Activated naive CD4-positive, alpha-beta T cell (primary cell): ENCODE results near the gene NFATC1.
A peak's percentile ranks its signal among the peaks of the same experiment; 100 is the strongest.

ENCODE experiments used
- DNase-seq, 4 experiments: peaks; one replicate each; lab custom pipeline; 2025; lab: John Stamatoyannopoulos, UW

NFATC1 gene

DNA sequence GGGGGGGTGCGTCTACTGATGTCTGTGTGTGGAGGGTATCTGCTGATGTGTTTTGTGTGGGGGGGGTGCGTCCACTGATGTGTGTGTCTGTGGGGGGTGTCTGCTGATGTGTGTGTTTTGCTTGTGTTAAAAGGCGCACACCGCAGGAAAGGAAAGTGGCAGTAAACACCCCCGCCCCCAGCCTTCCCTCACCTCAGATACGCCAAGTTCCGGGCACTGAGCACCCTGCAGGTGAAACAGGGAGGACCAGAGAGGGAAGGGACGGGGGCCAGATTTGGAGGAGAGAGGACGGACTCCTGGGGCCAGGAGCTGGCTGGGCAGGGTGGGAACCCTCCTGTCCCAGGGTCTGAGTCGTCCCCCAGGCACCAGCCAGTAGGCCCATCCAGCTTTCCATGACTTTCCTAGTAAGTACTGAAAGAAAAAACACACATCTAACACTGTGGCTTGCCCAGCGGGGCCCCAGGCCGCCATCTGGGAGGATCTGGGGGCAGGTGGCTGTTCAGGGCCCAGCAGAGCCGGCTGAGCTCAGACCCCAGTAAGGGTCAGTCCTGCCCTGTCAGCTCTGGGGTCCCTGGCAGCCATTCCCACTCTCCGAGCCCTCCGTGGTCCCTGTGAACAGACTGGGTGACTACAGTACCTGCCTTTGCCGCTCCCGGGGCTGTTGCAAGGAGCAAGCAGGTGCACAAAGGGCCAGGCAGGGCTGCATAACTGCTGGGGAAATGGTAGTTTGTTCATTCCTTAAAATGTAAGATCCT is 126.9 kb downstream of the NFATC1 start:
- peak in 2 of 4 experiments; percentile 26 to 47 for DNase-seq

DNA sequence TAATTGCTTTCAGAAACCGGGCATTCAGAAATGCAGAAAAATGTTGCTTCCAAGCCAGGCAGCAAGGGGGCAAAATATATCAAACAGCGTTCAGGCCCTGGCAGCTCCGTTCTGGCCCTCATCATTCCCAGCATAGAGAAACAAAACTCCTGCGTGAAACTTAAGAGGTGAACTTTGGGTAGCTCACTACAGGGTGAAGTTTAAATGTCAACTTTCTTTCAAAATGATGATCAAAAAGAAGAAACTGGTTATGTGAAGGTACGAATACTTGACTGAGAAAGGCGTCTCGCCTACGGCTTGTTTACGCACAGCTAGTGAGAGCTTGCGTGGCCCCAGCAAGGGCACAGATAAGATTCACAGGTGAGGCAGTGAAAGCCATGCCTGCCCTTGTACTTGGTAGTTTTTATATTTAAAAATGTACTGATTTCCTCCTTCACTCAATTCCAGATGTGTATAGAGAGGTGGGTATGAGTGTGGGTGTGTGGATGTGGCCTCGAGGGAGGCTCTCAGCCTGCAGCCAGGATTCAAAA is 127.5 kb downstream of the NFATC1 start:
- peak in 1 of 4 experiments; percentile 53 for DNase-seq

DNA sequence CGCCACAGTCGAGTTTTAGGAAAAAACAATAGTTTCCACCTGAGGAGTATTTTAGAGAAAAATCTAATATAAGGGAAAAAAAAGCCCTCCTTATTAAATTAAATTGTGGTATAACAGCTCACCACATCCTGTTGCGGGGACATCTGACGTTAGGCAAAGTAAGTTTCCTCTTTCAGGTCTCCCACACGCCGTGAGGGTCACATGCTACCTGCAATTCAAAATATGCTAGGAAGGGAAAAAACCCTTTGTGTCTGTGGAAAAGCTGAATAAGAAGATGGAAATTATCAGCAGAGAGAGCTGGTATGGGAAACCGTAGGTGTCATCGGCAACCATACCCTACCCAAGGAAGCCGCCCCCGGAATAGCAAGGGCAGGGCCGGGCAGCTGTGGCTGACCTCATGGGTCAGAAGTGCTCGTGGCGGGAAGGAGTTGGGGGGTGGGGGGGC is 128.0 kb downstream of the NFATC1 start:
- DNase-seq, result peak in 3 of 4 experiments; percentile 33 to 39 (median 36)

DNA sequence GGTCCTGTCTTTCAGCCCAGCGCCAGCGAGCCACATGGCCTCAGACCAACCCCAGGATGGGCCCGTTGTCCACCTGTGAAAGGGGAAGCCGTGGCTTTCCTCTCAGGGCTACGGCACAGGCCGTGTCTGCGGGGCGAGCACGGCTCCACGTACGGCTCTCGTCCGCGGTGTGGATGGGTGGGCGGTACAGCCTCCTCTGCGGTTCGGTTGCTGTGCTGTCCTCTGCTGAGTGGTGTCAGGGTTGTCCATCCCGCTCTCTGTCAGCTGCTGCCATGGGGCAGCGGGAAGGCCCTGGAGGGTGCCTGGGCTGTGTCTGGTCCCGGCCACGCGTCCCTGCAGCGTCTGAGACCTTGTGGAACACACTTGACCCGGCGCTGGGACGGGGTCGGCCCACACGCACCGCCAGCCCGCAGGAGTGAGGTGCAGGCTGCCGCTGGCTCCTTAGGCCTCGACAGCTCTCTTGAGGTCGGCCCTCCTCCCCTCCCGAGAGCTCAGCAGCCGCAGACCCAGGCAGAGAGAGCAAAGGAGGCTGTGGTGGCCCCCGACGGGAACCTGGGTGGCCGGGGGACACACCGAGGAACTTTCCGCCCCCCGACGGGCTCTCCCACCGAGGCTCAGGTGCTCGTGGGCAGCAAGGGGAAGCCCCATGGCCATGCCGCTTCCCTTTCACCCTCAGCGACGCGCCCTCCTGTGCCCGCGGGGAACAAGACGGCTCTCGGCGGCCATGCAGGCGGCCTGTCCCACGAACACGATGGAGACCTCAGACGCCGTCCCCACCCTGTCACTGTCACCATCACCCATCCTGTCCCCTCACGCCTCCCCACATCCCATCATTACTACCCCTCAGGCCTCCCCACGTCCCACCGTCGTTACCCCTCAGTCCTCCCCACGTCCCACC is 128.7 kb downstream of the NFATC1 start:
- peak in 1 of 4 experiments; percentile 27 for DNase-seq

GRCh38 chr18:79525556-79526467 is 130.1 kb downstream of the NFATC1 start:
- no peak for DNase-seq

DNA sequence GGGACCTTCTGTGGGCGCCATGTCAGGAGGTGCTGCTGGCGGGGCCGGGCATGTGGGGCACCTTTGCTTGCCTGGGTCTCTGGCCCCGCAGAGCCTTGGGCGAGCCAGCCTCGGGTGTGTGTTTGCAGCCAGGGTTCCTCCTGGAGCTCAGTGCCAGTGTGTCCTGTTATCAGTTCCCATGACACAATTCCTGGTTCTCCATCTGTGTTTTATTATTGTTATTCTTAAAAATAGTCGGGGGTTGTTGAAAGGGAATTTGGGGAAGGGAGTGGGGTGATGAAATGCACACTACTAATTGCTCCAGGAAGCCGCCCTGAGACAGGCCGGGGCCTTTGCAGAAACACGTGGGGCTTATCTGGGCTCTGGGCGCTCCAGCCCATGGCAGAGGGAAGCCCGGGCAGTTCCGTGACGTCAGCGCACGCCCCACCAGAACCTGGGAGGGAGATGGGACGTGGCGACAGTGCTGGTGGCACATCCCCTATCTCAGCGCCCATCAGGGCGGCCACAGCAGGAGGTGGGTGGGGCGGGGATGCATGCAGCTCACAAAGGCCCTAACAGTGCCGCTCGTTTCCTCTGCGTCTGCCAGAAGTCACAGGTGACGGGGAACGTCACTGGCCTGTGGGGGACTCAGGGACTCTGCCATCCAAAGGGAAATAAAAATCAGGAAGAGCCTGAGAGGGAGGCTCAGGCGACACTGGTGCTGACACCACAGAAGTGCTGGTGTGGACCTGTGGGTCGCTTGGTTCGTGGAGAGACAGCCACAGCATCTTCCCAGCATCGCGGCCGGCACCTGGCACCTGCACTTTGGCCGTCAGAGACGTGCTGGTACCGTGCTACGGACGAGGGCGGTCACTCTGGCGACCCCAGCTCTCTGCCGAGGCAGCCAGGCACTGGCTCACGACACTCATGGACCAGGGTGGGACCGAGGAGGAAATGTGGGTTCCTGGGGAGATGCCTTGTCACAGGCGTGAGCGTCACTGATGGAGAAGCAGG is 131.0 kb downstream of the NFATC1 start:
- peak in 1 of 4 experiments; percentile 28 for DNase-seq

GRCh38 chr18:79527656-79528315 is 132.1 kb downstream of the NFATC1 start:
- DNase-seq, result no peak

GRCh38 chr18:79528316-79528695 is 132.6 kb downstream of the NFATC1 start:
- DNase-seq, result no peak

- DNase-seq, result peak in 3 of 4 experiments; percentile 38 to 63 (median 61)
These were observed 133.1 kb downstream of the NFATC1 start for GRCh38 chr18:79528846-79529245.

DNA sequence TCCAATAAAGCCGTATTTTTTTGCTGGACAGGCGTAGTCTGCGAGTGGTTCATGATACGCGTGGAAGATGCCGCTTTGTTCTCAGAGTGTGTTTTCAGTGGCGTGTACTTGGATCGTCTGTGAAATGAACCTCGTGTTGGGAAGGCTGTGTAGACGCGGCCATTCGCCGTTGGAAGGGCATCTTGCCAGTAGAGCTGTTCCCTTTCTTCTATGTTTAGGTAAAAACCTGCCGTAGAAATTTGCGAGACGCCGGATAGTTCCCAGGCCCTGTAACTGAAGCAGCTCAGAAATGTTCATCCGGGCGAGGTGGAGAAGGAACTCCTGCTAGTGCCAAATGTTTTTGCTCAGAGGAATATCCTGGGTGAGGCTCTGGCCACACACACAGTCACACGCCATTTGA is 133.6 kb downstream of the NFATC1 start:
- DNase-seq, result no peak

GRCh38 chr18:79529991-79530390 is 134.3 kb downstream of the NFATC1 start:
- no peak for DNase-seq

DNA sequence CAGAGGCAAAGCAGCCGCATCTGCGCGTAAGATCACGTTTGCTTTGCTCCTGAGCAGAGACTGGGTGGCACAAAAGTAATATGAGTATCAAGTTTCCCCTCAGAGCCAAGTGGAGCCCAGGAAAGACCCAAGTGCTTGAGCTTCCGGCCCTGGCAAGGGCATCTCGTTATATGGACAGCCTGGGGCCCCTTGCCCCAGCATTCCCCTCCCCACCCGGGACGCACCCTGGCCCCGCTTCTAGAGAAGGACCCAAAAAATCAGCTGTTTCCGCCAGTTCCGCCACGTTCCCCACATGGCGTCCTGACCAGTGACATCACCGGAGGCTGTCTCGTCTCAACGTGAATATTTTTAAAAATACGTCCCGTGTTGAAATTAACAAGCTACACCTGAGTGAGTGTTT is 135.1 kb downstream of the NFATC1 start:
- DNase-seq, result no peak

DNA sequence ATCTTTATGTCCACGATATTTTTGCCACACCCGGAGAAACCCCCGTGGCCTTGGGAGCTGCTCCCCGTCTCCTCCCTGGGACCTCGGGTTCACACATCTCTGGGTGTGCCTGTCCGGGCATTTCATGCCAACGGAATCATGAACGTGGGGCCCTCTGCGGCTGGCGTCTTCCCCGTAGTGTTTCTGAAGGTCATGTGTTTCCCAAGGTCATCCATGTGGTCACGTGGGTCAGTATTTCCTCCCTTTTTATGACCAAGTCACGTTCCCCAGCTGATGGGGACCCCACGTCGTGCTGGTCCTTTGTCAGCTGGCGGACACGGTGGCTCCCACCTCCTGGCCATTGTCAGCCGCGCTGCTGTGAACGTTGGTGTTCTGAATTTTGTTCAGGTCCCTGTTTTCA is 135.7 kb downstream of the NFATC1 start:
- no peak for DNase-seq

GRCh38 chr18:79531926-79532312 is 136.2 kb downstream of the NFATC1 start:
- no peak for DNase-seq

- DNase-seq, result no peak
These were observed 136.7 kb downstream of the NFATC1 start for GRCh38 chr18:79532313-79533007.

- DNase-seq, result no peak
These were observed 137.4 kb downstream of the NFATC1 start for GRCh38 chr18:79533146-79533545.

GRCh38 chr18:79533591-79533990 is 137.9 kb downstream of the NFATC1 start:
- DNase-seq, result no peak

- DNase-seq, result no peak
These were observed 138.6 kb downstream of the NFATC1 start for GRCh38 chr18:79534356-79534755.

DNA sequence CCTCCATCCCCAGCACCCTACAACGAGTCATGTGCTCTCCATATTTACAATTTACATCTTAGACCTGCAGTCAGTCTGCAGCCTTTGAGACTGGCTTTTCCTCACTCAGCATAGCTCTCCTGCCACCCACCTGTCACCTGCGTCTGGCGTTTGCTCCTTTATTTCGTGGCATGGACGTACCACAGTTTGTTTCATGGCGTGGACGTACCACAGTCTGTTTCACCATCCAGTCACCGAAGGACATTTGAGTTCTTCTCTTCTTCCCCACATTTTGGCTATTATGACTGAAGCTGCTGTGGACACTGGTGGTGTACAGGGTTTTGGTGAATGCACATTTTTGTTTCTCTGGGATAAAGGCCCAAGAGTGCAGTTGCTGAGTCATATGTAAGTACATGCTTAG is 142.0 kb downstream of the NFATC1 start:
- no peak for DNase-seq
